A204.1 (cell line): ENCODE measurements around the gene GORAB.

Experiments used
- FAIRE-seq: peaks from 2 replicates; lab custom pipeline; 2012; peaks lifted over from hg19 to GRCh38; lab: Jason Lieb, UNC

GORAB gene

GRCh38 chr1:170538687-170539086, 6.7 kb downstream of the GORAB start:
- FAIRE-seq: no peak

GRCh38 chr1:170539154-170539553, 7.2 kb downstream of the GORAB start:
- FAIRE-seq: no peak

DNA sequence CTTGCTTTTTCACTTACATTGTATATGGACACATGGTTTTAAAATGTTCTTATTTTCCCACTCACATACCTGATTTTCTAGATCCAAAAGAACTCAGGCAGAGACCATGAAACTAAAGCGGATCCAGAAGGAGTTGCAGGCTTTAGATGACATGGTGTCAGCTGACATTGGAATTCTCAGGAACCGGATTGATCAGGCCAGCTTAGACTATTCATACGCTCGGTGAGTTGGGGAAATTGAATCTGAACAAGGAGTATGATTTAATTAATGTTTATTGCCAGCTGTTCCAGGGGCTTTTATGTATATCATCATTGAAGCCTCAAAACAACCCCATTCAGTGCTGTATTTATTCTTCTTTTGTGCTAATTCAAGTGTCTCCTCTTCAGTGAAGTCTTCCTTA, 12.7 kb downstream of the GORAB start:
- FAIRE-seq: no peak

DNA sequence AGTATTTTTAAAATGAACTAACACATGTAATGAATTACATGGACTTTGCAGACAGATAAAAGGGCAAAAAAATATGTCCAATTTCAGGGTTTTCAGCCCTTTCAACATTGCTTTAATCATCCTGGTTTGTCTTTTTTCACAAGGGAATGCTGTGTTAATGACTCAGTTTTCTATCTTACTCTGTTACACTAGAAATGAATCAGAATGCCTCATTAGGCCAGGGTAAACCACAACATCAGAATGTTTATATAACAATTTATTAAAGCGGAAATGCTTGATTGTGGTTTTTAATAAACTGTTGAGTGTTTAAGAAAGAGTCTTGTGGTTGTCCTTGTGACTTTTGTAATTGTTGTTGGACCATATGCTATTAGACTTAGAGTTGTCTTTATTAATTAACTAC, 13.5 kb downstream of the GORAB start:
- no peak for FAIRE-seq

DNA sequence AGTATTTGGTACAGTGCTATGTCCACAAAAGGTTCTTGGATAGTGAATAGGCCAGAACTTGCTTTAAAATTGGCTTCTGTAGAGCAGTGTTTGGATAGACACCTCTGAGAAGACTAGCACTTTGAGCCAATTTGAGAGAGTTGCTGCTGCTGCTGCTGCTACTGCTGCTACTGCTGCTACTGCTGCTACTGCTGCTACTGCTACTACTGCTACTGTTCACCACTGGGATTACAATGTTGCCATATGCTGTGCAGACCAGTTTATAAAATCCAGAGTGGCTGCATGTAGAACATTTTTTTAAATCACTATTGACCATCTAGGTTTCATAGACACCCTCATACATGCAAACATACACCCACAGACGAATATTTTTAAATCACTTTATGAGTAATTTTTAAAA, 15.3 kb downstream of the GORAB start:
- FAIRE-seq: no peak

GRCh38 chr1:170548497-170548896, 16.5 kb downstream of the GORAB start:
- FAIRE-seq: peak; percentile 87

DNA sequence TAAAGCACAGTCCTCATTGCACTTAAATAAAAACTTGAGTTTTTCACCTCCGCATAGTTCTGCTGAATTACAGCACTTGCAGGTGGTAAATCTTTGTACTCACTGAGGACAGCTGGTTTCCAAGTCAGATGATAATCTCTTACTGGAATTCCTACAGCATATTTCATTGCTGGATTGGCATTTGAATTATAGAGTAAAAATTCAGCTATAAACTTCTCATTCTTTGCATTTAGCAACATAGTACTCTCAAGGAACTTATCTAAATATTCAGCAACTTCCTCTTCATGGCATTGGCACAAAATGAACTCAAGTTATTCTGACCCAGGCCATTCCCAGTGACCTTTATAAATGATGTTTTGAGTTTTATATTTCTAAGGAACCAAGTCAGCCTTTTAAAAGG, 23.4 kb downstream of the GORAB start:
- FAIRE-seq: no peak

GRCh38 chr1:170556917-170557316, 25.0 kb downstream of the GORAB start:
- FAIRE-seq: no peak

- FAIRE-seq: no peak
Measured at GRCh38 chr1:170558731-170559130, 26.8 kb downstream of the GORAB start.

DNA sequence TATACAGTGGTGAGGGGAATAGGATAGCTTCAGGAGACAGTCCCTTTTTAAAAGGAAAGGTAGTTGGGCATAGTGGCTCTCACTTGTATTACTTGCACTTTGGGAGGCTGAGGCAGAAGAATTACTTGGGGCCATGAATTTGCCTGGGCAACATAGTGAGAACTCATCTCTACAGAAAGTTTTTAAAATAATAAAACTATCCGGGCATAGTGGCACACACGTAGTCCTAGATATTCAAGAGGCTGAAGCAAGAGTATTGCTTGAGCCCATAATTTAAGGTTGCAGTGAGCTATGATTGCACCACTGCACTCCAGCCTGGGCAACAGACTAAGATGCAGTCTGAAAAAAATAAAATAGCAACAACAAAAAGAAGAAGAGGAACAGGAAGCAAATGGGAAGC, 27.2 kb downstream of the GORAB start:
- FAIRE-seq: no peak

- FAIRE-seq: no peak
Measured at GRCh38 chr1:170560681-170561285, 28.8 kb downstream of the GORAB start.

GRCh38 chr1:170562646-170563338, 30.8 kb downstream of the GORAB start:
- FAIRE-seq: no peak

GRCh38 chr1:170567214-170567613, 35.2 kb downstream of the GORAB start:
- no peak for FAIRE-seq

DNA sequence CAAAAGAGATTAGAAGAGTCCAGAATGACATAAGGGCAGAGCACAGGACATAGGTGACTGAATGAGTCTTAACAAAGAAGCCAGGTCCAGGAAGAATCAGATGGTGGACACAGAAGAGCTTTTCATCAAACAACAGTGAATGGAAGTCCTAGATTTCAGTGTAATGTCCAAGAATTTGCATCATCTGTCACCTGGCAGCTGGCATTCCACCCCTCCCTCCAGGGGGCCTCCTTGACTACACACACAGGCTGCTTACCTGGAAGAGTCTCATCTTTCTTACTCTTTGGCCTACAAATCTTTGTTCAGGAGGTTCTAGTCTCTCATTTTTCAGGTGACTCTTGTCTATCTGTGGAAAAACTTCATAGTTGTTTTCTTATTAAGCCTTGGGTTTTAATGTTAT, 36.2 kb downstream of the GORAB start:
- no peak for FAIRE-seq

GRCh38 chr1:170576980-170577379, 45.0 kb downstream of the GORAB start:
- no peak for FAIRE-seq

GRCh38 chr1:170578359-170578758, 46.4 kb downstream of the GORAB start:
- FAIRE-seq: no peak

DNA sequence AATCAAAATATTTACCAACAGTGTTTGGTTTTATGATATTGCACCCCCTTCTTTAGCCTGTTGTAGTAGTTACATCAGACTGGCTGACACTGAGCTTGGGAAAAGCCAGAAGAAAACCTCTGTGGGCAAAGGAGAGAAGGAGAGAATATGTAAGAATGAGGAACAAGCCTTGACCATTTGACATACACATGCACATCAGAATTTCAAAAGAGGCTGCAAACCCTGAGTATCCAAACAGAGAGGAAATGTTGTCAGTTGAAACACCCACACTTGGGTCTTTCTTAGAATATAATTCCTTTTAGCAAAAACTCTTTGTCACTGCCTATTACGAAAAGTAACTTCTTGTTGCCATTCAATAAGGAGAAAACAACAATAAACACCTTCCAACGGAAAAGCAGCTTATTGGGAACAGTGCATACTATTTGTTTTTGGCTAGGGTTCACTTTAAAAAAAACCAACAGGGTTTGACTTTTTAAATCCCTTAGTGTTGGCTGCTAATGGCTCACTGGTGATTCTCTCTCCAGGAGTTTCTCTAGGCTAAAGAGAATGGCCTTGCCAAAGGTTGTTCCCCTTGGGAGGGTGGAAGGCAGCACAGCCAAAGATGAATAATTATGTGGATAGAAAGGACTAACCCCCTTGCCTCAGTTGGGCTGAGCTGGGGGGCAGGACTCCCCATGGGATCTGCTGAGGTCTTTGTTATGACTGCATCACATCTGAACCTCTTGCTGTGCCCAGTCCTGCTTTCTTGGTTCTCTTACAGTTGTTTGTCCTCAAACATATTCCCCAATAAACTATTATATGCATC, 48.9 kb downstream of the GORAB start:
- FAIRE-seq: no peak

- FAIRE-seq: no peak
Measured at GRCh38 chr1:170583186-170583585, 51.2 kb downstream of the GORAB start.

DNA sequence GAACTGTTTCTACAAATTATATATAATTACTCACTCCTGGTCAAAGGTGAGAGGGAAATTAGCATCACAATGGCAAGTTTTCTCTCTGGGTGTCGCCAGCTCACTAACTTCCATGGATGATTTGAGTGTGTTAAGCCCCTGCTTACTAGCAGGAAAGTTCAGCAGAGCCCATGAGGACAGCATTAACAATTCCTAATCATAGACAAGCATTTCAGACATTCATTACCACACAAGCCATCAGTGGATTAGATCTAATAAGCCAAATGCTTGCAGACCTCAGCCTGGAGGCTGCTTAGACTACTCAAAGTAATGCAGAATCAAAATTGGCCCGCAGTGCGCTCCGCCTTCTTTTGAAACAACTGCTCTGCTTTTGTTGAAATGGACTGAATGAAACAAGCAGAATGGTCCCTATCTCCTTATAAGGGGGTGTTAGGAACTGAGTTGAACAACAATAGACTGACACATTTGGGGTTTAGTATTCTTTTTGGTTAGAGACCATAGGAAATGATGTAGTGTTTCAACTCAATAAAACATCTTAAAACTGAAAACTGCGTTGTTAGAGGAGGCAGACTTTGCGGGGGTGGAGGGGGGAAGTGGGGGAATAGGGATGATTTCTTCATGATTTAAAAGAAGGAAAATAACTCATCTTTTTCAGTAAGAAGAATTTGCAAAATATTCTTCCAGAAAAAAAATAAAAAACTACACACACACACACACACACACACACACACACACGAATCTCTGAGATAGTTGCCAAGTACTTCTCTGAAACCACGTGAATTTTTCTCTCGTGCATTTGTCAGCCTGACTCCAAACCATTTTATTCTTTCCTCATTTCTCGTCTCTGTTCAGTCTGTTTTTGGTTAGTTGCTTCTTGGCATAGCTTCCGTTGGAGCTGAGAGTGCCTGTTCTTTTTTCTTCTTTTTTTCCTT, 54.6 kb downstream of the GORAB start:
- no peak for FAIRE-seq

DNA sequence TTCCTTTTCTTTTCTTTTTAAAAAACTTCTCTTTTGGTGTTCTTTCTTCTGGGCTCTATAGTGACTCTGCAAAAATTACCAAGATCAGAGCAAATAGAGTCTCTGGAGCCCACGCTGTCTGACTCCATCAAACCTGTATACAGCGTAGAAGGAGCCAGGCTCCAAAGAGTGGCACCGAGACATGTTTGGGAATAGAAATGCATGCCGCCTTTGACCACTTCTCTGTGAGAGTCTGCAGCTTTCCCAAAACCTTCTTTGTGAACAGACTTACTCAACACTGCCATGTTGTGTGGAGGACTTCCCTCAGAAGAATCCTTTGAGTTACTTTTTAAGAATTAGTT, 55.3 kb downstream of the GORAB start:
- no peak for FAIRE-seq

- FAIRE-seq: no peak
Measured at GRCh38 chr1:170590921-170591705, 59.1 kb downstream of the GORAB start.
